ENCODE results near the gene RNF182.
A peak's percentile ranks its signal among the peaks of the same experiment; 100 is the strongest.
"Not testable (repeated sequence)": the region's sequence is repeated elsewhere in the genome, so short reads cannot be mapped to it uniquely, and the experiment has no call there.

RNF182 gene

DNA sequence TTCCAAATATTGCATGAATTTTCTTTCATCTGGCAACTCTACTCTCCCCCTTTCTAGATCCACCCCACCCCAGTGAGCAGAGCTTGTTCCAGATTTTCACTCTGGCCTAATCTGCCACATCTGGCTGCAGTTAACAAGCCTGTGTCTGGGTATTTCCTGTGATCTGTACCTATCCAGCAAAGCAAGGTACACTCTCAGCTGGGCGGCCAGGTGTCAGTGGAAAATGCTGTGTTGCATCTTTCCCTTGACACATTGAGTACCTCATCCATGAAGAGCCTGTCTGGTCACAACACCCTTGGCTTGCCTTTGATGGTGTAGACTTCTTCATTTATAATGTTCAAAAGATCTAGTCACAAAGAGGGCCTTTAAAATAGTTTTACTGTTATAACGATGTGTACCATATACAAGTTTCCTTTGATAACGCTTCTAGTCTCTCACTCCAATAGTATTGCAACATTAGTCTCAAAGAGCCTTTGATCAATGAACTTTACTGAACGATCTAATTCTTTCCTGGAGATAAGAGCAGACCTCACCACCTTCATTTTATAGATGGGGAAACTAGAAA lies 6.0 kb upstream of the RNF182 start:
- DNase-seq, result no peak

DNA sequence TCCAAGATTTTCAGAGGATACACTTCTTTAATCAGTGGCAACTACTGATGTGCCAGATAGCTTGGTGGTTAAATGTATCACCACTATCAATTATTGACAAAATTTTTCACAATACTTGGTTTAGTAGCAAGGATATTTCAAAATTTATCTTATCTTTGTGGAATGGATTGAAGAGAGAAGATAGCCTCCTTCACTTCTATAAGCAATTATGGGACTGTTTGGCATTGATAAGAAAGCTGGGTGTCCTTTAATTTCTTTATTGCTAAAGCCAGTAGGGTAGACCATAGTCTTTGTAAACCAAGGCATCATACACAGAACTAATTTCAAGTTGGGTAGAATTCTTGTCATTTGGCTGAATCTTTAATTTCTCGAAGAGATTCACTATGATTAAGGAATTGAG lies 4.9 kb upstream of the RNF182 start:
- no peak for DNase-seq

GRCh38 chr6:13920552-13920951 lies 4.2 kb upstream of the RNF182 start:
- DNase-seq, result no peak

GRCh38 chr6:13922750-13923149 lies 2.0 kb upstream of the RNF182 start:
- DNase-seq, result no peak

GRCh38 chr6:13923527-13924145 lies 1.1 kb upstream of the RNF182 start:
- no peak for DNase-seq

DNA sequence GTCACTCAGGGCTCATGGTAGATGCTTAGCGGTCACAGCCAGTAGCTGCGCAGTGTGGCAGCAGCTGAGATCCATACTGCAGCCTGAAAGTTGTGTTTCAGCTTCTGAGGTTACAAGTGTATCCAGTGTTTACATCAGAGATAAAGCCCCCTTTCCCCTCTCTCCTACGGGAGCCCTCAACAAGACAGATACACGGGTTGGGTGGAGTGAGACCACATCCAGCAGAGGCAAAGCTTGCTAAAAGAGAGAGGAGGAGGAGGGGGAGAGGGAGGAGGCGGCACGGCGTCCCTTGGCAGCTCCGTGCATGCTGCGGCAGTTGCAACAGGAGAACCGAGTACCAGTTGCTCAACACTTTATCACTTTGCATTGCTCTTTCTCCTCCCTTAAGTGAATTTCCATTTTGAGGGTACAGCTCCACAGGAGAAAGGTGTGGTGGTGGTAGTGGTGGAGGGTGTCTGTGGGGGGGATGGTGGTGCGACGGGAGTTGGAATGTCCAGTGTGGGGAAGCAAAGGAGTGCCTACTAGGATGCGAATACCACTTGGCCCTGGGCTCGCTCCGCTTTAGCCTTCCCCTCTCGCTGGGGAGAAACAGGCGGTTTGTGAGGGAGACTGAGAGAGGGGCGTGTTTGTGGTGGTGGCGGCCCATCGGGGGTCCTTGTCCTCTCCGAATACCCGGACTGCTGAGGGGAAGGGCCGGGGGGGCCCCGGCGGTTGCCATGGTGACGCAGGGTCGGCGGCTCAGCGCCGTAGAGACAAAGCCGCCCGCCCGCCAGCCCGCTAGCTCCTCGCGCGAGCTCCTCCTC lies 405 bp upstream of the RNF182 start:
- DNase-seq, result peak; percentile 94

GRCh38 chr6:13926378-13926777 lies 1.6 kb downstream of the RNF182 start:
- no peak for DNase-seq

DNA sequence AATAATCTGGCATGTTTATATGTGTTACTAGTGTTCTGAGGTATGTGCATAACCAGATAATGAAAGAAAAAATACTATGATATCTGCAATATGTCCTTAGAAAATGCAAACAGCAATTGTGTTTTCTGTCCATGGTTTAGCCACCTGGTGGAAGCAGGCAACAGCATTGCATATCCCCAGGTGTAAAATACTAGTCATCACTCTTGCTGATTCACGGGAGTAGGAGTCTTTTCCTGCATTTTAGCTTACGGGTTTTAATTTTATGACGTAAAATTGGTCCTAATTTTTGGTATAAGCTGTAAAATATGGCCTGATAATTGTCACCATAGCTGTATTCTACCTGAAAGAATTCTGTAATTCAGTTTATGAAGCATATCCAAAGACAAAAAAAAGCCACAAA lies 2.5 kb downstream of the RNF182 start:
- DNase-seq, result no peak

- no peak for DNase-seq
Observed at GRCh38 chr6:13929196-13929595, 4.4 kb downstream of the RNF182 start.

DNA sequence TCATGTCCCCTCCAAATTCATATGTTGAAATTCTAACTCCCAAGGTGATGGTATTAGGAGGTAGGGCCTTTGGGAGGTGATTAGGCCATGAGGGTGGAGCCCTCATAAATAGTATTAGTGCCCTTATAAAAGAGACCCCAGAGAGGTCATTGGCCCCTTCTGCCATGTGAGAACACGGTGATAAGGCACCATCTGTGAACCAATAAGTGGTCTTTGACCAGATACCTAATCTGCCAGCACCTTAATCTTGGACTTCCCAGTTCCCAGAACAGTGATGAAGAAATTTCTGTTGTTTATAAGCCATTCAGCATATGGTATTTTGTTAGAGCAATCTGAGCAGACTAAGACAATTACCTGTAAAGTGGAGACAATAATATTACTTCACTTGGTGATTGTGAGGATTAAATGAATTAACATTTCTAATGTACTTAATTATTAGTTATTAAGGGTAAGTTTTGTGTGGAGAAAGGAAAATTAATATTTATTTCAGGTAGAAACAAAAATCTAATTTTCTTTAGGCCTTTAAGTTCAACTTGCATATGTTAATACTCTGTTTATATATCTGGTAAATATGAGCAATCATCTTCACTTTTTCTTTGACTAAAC lies 7.1 kb downstream of the RNF182 start:
- no peak for DNase-seq

DNA sequence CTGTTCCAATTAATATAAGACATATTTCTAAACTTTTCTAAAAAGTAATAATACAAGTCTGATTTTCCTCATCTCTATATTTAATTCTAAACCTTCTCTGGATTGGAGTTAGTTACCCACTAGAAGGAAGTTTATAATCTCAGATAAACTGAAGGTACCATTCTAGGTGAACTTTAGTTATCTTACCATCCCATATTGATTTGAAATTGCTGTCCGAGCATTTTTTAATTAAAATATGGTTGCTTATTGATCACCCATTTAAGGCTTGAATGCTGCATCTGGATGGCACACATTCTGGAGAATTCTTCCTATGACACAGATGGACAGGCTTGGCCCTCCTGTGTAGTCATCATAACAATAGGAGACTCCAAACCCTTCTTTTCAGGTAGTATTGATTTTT lies 8.0 kb downstream of the RNF182 start:
- no peak for DNase-seq

GRCh38 chr6:13934721-13935120 lies 10.0 kb downstream of the RNF182 start:
- no peak for DNase-seq

- no peak for DNase-seq
Observed at GRCh38 chr6:13935190-13935880, 10.6 kb downstream of the RNF182 start.

DNA sequence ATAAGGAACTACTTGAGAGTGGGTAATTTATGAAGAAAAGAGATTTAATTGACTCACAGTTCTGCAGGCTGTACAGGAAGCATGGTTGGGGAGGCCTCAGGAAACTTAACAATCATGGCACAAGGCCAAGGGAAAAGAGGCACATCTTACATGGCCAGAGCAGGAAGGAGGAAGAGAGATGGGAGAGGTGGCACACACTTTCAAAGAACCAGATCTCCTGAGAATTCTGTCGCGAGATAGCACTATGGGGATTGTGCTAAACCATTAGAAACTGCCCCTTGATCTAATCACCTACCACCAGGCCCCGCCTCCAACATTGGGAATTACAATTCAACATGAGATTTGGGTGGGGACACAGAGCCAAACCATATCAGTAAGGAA lies 11.1 kb downstream of the RNF182 start:
- not testable (repeated sequence) for DNase-seq

DNA sequence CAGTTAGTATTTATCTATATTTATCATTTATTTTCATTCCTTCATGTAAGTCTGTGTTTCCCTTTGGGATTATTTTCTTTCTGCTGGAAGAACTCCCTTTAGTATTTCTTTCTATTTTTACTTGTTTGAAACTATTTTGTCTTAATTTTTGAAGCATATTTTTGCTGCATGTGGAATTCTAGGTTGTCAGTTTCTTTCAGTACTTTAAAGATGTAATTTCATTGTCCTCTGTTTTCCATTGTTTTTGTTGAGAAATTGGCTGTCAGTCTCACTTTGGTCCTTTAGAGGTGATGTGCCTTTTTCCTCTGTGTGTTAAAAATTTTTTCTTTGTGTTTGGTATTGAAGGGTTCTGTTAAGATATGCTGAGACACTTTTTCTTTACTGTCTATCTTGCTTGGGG lies 17.1 kb downstream of the RNF182 start:
- DNase-seq, result no peak

GRCh38 chr6:13943943-13944342 lies 19.2 kb downstream of the RNF182 start:
- no peak for DNase-seq

- DNase-seq, result no peak
Observed at GRCh38 chr6:13946506-13946905, 21.8 kb downstream of the RNF182 start.

- no peak for DNase-seq
Observed at GRCh38 chr6:13947611-13948178, 22.9 kb downstream of the RNF182 start.

- no peak for DNase-seq
Observed at GRCh38 chr6:13952101-13952500, 27.3 kb downstream of the RNF182 start.

GRCh38 chr6:13953061-13953705 lies 28.4 kb downstream of the RNF182 start:
- DNase-seq, result no peak

DNA sequence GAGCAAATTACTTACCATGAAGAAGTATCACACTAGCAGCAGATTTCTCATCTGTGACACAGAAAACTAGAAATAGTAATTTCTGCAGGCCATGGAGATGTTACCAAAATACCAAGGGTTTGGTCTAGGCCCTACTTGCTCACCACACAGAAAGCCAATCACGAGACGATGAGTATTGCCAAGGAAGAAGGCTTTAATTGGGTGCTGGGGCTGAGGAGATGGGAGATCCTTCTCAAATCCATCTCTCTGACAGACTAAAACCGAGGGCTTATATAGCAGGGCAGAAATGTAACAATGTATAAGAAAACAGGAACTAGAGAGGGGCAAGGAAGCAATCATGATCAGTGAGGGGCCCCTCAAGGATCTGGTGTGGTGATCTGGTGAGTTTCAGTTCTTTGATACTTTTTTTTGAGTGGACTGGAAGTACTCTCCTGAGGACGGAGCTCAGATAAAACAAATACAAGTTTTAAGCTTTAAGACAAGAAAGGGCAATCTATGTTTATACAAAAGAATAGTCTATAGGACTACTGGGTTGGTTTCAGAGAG lies 40.9 kb downstream of the RNF182 start:
- DNase-seq, result no peak

GRCh38 chr6:13971303-13971702 lies 46.6 kb downstream of the RNF182 start:
- DNase-seq, result no peak
